Vagina (tissue), 2 donors: Measurements from ENCODE around the gene ZFY. TPM values are rescaled to one million over a fixed set of nuclear protein-coding genes. Genes with fewer than 3 reads are reported as not detected.

Source experiments
- DNase-seq, 2 donors: peaks; one replicate each; pipeline ENCODE4 v3.0.0-alpha.2; 2017; ENCODE audit errors: extremely low spot score in 2 of 2
- H3K27ac ChIP-seq: fragments of 200-600 bp; sonication (generic); one replicate; pipeline ENCODE4 v1.5.1; 2019
- H3K27me3 ChIP-seq: fragments of 200-600 bp; sonication (generic); one replicate; pipeline ENCODE4 v1.5.1; 2019
- H3K36me3 ChIP-seq, 2 donors: fragments of 200-600 bp; sonication (generic); one replicate each; pipeline ENCODE4 v1.5.1; 2017 to 2019
- H3K4me1 ChIP-seq: fragments of 200-600 bp; sonication (generic); one replicate; pipeline ENCODE4 v1.5.1; 2019
- H3K4me3 ChIP-seq, 2 donors: fragments of 200-600 bp; sonication (generic); 1 replicate in 1 of 2; 2 replicates in 1 of 2; pipeline ENCODE4 v1.5.1; 2016 to 2019
- H3K9me3 ChIP-seq: fragments of 200-600 bp; sonication (generic); one replicate; pipeline ENCODE4 v1.5.1; 2019
- POLR2A ChIP-seq, 2 donors: fragments of 450-650 bp; IDR thresholded peaks; one replicate each; pipeline ENCODE4 v1.6.1; 2017; ENCODE audit warnings: antibody characterized with exemption in 2 of 2, mild to moderate bottlenecking in 2 of 2, moderate library complexity in 2 of 2
- POLR2AphosphoS5 ChIP-seq, 2 donors: sonication (generic); formaldehyde crosslinking; IDR thresholded peaks; one replicate each; pipeline ENCODE4 v1.9.0; 2017; ENCODE audit warnings: antibody characterized with exemption in 2 of 2, mild to moderate bottlenecking in 2 of 2, low read depth in 1 of 2; ENCODE audit not compliant: insufficient read depth in 1 of 2
- intact Hi-C: fragments of 100-400 bp; cut with DNase I; formaldehyde crosslinking; loops from one replicate; pipeline ENCODE4 v1.15.1; 2023
- total RNA-seq: library from RNA; depleted of rRNA; stranded (reverse); fragments of >200 nt; gene quantifications from one replicate; pipeline ENCODE4 v1.2.3, GENCODE V29; 2016
- TF ChIP-seq, protein P1 (sequence below), 3 experiments: fragments of 450-650 bp in 2 of 3; fragments of 200-600 bp in 1 of 3; sonication (generic) in 1 of 3; IDR thresholded peaks; one replicate each; pipeline ENCODE4 v1.5.1; 2017 to 2019; ENCODE audit warnings: antibody characterized with exemption in 3 of 3, mild to moderate bottlenecking in 2 of 3, moderate library complexity in 2 of 3

ZFY gene
- total RNA-seq, 1 donor from 2014 or later: not detected

DNA sequence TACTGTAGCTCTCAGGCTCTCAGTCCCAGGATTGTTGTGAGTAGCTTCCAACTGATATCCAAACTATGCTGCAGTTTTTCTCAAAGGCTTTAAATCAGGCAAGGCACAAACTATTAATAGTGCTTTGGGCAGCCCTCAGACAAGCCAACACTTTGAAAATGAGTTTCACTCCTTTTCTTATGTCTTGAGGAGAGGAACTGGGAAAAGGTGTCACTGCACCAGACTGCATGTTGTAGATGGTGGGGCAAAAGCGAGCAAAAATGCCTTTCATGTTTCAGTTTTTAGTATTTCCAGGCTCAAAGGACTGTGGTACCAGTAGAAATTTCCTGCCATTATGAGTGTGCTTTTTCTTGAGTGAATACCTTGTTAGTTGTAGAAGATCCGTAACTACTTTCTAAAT lies 39.1 kb upstream of the ZFY start:
- H3K4me3 ChIP-seq: no peak overlapping the region
- TF ChIP-seq, protein P1, sequence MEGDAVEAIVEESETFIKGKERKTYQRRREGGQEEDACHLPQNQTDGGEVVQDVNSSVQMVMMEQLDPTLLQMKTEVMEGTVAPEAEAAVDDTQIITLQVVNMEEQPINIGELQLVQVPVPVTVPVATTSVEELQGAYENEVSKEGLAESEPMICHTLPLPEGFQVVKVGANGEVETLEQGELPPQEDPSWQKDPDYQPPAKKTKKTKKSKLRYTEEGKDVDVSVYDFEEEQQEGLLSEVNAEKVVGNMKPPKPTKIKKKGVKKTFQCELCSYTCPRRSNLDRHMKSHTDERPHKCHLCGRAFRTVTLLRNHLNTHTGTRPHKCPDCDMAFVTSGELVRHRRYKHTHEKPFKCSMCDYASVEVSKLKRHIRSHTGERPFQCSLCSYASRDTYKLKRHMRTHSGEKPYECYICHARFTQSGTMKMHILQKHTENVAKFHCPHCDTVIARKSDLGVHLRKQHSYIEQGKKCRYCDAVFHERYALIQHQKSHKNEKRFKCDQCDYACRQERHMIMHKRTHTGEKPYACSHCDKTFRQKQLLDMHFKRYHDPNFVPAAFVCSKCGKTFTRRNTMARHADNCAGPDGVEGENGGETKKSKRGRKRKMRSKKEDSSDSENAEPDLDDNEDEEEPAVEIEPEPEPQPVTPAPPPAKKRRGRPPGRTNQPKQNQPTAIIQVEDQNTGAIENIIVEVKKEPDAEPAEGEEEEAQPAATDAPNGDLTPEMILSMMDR (IDR thresholded peaks at IDR 0.05): no peak
- TF ChIP-seq POLR2A (IDR thresholded peaks at IDR 0.05): no peak
- TF ChIP-seq POLR2AphosphoS5 (IDR thresholded peaks at IDR 0.05; ENCODE audit: insufficient read depth in 1 of 2, low read depth in 1 of 2): no peak
- no peak for DNase-seq
- H3K27me3 ChIP-seq: no peaks in the 10 kb centered on the region
- no peak overlapping the region for H3K27ac ChIP-seq
- H3K4me1 ChIP-seq: no peaks in the 10 kb centered on the region
- H3K9me3 ChIP-seq: no peaks in the 10 kb centered on the region
- intact Hi-C loops: no loop called here
- H3K36me3 ChIP-seq: no peaks in the 10 kb centered on the region

DNA sequence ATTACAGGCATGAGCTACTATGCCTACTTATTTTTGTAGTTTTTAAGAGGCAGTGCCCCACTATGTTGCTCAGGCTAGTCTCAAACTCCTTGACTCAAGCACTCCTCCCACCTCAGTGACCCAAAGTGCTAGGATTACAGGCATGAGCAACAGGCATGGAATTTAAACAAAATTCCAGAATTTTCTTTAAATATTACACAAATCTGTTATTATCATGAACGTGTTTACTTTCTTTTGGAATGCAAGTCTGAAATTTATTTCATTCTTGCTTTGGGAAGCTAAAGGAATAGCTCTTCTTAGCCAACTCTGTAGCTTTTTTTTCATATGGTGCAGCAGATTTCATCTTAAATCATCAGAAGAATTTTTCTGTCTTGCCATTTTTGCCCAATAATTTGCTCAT lies 27.8 kb upstream of the ZFY start:
- TF ChIP-seq, protein P1 (IDR thresholded peaks at IDR 0.05): no peak
- no peak for TF ChIP-seq POLR2AphosphoS5 (IDR thresholded peaks at IDR 0.05; ENCODE audit: insufficient read depth in 1 of 2, low read depth in 1 of 2)
- TF ChIP-seq POLR2A (IDR thresholded peaks at IDR 0.05): no peak
- Histone ChIP-seq H3K9me3 (no peaks in the 10 kb centered on the region), H3K4me3 (no peak overlapping the region), H3K4me1 (no peaks in the 10 kb centered on the region), H3K36me3 (no peaks in the 10 kb centered on the region), H3K27ac (no peak overlapping the region), H3K27me3 (no peaks in the 10 kb centered on the region)
- intact Hi-C loops: no loop called here
- no peak for DNase-seq

DNA sequence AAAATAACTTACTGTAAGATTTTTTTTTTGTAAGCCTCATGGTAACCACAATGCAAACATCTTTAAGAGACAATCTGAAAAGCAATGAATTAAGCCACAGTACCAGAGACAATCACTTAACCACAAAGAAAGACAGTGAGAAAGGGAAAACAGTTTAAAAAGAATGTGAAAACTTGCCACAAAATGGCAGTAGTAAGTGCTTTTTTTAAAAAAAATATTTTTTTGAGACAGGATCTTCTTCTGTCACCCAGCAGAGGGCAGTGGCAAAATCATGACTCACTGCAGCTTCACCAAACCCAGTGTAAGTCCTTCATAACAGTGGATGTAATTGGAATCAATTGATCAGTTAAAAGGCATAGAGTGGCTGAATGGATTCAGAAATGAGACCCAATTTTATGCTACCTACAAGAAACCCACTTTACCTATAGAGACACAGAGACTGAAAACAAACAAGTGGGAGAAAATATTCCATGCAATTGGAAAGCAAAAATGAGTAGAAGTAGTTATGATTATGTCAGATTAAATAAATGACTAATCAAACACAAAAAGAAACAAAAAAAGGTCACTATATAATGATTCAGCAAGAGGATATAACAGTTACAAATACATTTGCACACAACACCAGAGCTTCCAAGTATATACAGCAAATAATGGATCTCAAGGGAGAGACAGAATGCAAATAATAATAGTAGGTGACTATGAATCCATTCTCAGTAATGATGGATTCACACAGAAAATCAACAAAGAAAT lies 21.9 kb upstream of the ZFY start:
- Histone ChIP-seq H3K4me3 (no peak overlapping the region), H3K9me3 (no peaks in the 10 kb centered on the region), H3K27ac (no peak overlapping the region), H3K4me1 (no peaks in the 10 kb centered on the region), H3K27me3 (no peaks in the 10 kb centered on the region), H3K36me3 (no peaks in the 10 kb centered on the region)
- no peak for DNase-seq
- TF ChIP-seq POLR2AphosphoS5 (IDR thresholded peaks at IDR 0.05; ENCODE audit: insufficient read depth in 1 of 2, low read depth in 1 of 2) (no peak), POLR2A (IDR thresholded peaks at IDR 0.05) (no peak)
- TF ChIP-seq, protein P1 (IDR thresholded peaks at IDR 0.05): no peak
- intact Hi-C loops: no loop called here

DNA sequence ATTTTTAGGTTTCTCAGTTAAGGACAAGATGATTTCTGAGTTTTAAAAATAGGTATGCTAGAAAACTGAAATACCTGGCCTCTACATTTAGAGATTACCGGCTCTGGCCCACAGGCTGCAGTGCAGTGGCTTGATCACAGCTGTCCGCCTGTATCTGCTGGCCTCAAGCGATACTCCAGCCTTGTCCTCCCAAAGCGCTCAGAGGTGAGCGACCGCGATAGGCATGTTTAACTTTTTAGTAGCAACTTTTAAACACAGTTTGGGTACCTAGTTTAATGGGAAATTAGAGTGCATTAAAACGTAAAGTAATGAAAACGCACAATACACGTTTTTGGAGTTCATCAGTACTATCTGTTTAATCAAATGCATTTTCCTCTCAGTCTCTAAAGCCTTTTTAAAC lies 1.1 kb upstream of the ZFY start:
- Histone ChIP-seq H3K27me3 (no peaks in the 10 kb centered on the region), H3K36me3 (no peaks in the 10 kb centered on the region), H3K27ac (no peak overlapping the region), H3K4me3 (no peak overlapping the region), H3K4me1 (no peaks in the 10 kb centered on the region), H3K9me3 (no peaks in the 10 kb centered on the region)
- no peak for TF ChIP-seq POLR2AphosphoS5 (IDR thresholded peaks at IDR 0.05; ENCODE audit: insufficient read depth in 1 of 2, low read depth in 1 of 2)
- DNase-seq: no peak
- intact Hi-C loops: no loop called here

DNA sequence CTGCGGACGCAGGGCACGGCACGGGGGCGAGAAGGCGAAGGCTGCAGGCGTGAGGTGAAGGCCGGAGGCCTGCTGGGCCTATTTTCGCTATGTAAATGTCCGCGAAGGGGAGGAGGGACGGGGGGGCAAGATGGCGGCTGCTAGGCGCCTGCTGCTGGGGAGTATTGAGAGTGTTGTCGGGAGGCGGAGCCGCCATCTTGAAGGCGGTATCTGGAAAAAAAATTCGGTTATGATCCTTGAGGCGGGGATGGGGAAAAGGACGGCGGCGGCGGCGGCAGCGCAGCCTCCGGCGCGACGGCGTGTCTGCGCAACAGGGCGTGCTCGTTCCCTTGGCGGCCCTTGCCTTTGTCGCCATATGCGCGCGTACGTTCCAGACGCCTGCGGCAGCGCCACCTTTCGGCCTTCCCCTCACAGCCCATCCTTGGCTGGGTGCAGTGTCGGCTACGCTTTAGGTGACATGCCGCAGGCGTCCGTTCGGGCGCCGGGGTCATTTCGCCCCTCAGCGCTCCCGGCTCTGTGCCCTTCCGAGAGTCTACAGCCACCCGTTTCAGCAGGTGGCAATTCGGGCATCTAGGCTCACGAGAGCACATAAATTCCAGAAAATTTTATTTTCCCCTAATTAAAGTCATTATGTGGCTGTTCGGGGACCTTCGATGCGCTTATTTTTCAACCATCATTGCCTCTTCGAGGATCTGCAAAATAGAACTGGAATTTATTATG lies 695 bp downstream of the ZFY start:
- Histone ChIP-seq H3K27me3 (no peaks in the 10 kb centered on the region), H3K27ac (no peak overlapping the region), H3K36me3 (no peaks in the 10 kb centered on the region), H3K4me3 (no peak overlapping the region), H3K9me3 (no peaks in the 10 kb centered on the region), H3K4me1 (no peaks in the 10 kb centered on the region)
- no peak for DNase-seq
- TF ChIP-seq POLR2AphosphoS5 (IDR thresholded peaks at IDR 0.05; ENCODE audit: insufficient read depth in 1 of 2, low read depth in 1 of 2) (no peak), POLR2A (IDR thresholded peaks at IDR 0.05) (no peak)
- TF ChIP-seq, protein P1 (IDR thresholded peaks at IDR 0.05): no peak
- intact Hi-C loops: no loop called here
